ENCODE data around the gene ANO10. TPM values are rescaled to one million over a fixed set of nuclear protein-coding genes. Genes with fewer than 3 reads are reported as not detected.

ANO10 gene
- total and polyA plus RNA-seq, 2 donors (not counting 1 experiment from before 2014, with no cell fraction given), result 1.9 to 10.6 TPM

GRCh38 chr3:43618142-43618541, 3.7 kb downstream of the ANO10 start:
- intact Hi-C loops (cut with micrococcal nuclease), result no loop called here
- ChIA-PET POLR2A (no interaction called here), CTCF (no interaction called here)
- Mint-ChIP-seq H3K4me1 (peaks cover 12% of the 10 kb centered on the region), H3K27ac (no peak overlapping the region), H3K4me3 (no peak overlapping the region), H3K27me3 (no peaks in the 10 kb centered on the region), H3K9me3 (ENCODE audit: insufficient read depth) (no peaks in the 10 kb centered on the region)
- Histone ChIP-seq H4K20me1 (ENCODE audit: control insufficient read depth, insufficient read depth, low read length, poor library complexity, severe bottlenecking) (no peaks in the 10 kb centered on the region), H3K4me2 (replicated peaks; ENCODE audit: low read depth, low read length, poor library complexity, severe bottlenecking) (no peak overlapping the region), H3K79me2 (ENCODE audit: control insufficient read depth, insufficient read depth, low read length) (no peaks in the 10 kb centered on the region), H3K9me3 (ENCODE audit: control extremely low read depth in 1 of 3, control insufficient read depth in 2 of 3, insufficient read depth in 1 of 3, low read length in 2 of 3) (no peaks in the 10 kb centered on the region), H3K27me3 (replicated peaks in 1 of 4; ENCODE audit: control extremely low read depth in 1 of 4, control insufficient read depth in 3 of 4, insufficient read depth in 4 of 4, low read length in 3 of 4) (no peaks in the 10 kb centered on the region), H3K4me3 (ENCODE audit: control extremely low read depth in 1 of 5, extremely low read depth in 1 of 5, insufficient read depth in 1 of 5, low read depth in 2 of 5, low read length in 4 of 5) (no peak overlapping the region), H3K36me3 (replicated peaks in 1 of 2; ENCODE audit: control extremely low read depth in 1 of 2, control insufficient read depth in 1 of 2, extremely low read depth in 1 of 2, insufficient read depth in 2 of 2, low read length in 1 of 2) (no peaks in the 10 kb centered on the region), H2AFZ (ENCODE audit: insufficient read depth, low read depth, low read length, poor library complexity, severe bottlenecking) (no peak overlapping the region), H3K4me1 (ENCODE audit: control insufficient read depth in 2 of 2, insufficient read depth in 2 of 2, low read length in 2 of 2) (peaks cover 9 to 11% of the 10 kb centered on the region in 2 donors), H3K9ac (ENCODE audit: low read length) (no peak overlapping the region), H3K27ac (ENCODE audit: low read length in 2 of 2) (no peak overlapping the region)
- no CpG with 5 or more reads among the region's 1 CpG for WGBS (ENCODE audit: insufficient coverage)
- DNase-seq (no peak), ATAC-seq (ENCODE audit: low read depth) (no peak)
- TF ChIP-seq CTCF (IDR thresholded peaks at IDR 0.05) (no peak), EZH2 (IDR thresholded peaks at IDR 0.05; ENCODE audit: borderline replicate concordance, insufficient read depth, low read depth, low read length, poor library complexity, severe bottlenecking) (no peak)

DNA sequence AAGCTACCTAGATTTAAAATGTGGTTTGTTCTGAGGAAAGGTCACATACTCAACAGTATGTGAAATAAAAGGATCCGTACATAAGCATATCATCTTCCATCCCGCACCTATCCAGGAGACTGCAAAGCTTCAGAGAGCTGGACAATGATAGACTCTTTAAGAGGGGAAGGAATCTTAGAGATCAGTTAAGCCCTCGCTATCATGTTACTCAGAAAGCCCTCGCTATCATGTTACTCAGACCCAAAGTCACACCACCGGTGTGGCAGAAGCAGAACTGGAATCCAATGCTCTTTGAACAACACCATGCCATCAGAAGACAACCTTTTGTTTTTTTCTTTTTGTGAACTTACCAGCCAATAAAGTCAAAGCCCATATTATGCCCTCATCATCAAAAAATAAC, 5.8 kb downstream of the ANO10 start:
- Histone ChIP-seq H3K9me3 (ENCODE audit: control extremely low read depth in 1 of 3, control insufficient read depth in 2 of 3, insufficient read depth in 1 of 3, low read length in 2 of 3) (no peaks in the 10 kb centered on the region), H3K9ac (ENCODE audit: low read length) (no peak overlapping the region), H2AFZ (ENCODE audit: insufficient read depth, low read depth, low read length, poor library complexity, severe bottlenecking) (no peak overlapping the region), H4K20me1 (ENCODE audit: control insufficient read depth, insufficient read depth, low read length, poor library complexity, severe bottlenecking) (no peaks in the 10 kb centered on the region), H3K27me3 (replicated peaks in 1 of 4; ENCODE audit: control extremely low read depth in 1 of 4, control insufficient read depth in 3 of 4, insufficient read depth in 4 of 4, low read length in 3 of 4) (no peaks in the 10 kb centered on the region), H3K79me2 (ENCODE audit: control insufficient read depth, insufficient read depth, low read length) (no peaks in the 10 kb centered on the region), H3K4me2 (replicated peaks; ENCODE audit: low read depth, low read length, poor library complexity, severe bottlenecking) (no peak overlapping the region), H3K36me3 (replicated peaks in 1 of 2; ENCODE audit: control extremely low read depth in 1 of 2, control insufficient read depth in 1 of 2, extremely low read depth in 1 of 2, insufficient read depth in 2 of 2, low read length in 1 of 2) (no peaks in the 10 kb centered on the region), H3K4me1 (ENCODE audit: control insufficient read depth in 2 of 2, insufficient read depth in 2 of 2, low read length in 2 of 2) (peaks cover 1% of the 10 kb centered on the region in 2 donors), H3K27ac (ENCODE audit: low read length in 2 of 2) (no peak overlapping the region), H3K4me3 (ENCODE audit: control extremely low read depth in 1 of 5, extremely low read depth in 1 of 5, insufficient read depth in 1 of 5, low read depth in 2 of 5, low read length in 4 of 5) (no peak overlapping the region)
- DNase-seq, result no peak
- H3K27me3 Mint-ChIP-seq, result no peaks in the 10 kb centered on the region
- H3K27ac Mint-ChIP-seq, result no peak overlapping the region
- peaks cover 1% of the 10 kb centered on the region for H3K4me1 Mint-ChIP-seq
- TF ChIP-seq EZH2 (IDR thresholded peaks at IDR 0.05; ENCODE audit: borderline replicate concordance, insufficient read depth, low read depth, low read length, poor library complexity, severe bottlenecking) (no peak), CTCF (IDR thresholded peaks at IDR 0.05) (no peak)
- H3K9me3 Mint-ChIP-seq (ENCODE audit: insufficient read depth), result no peaks in the 10 kb centered on the region
- ChIA-PET CTCF (no interaction called here), POLR2A (no interaction called here)
- H3K4me3 Mint-ChIP-seq, result no peak overlapping the region
- no peak for ATAC-seq (ENCODE audit: low read depth)
- 94% methylated on average over 3 of the region's 5 CpGs for WGBS (ENCODE audit: insufficient coverage)
- intact Hi-C loops (cut with micrococcal nuclease), result no loop called here

All from B cell (primary cell).